Measurements from ENCODE around the gene ZDHHC1. TPM values are rescaled to one million over a fixed set of nuclear protein-coding genes. Genes with fewer than 3 reads are reported as not detected.
A peak's percentile ranks its signal among the peaks of the same experiment; 100 is the strongest.

Gene ZDHHC1
- total and polyA plus RNA-seq, 2 of the 13 experiments (the other 11 are each of a cell fraction or from before 2014, with no cell fraction given) = 0.51 to 1.1 TPM

DNA sequence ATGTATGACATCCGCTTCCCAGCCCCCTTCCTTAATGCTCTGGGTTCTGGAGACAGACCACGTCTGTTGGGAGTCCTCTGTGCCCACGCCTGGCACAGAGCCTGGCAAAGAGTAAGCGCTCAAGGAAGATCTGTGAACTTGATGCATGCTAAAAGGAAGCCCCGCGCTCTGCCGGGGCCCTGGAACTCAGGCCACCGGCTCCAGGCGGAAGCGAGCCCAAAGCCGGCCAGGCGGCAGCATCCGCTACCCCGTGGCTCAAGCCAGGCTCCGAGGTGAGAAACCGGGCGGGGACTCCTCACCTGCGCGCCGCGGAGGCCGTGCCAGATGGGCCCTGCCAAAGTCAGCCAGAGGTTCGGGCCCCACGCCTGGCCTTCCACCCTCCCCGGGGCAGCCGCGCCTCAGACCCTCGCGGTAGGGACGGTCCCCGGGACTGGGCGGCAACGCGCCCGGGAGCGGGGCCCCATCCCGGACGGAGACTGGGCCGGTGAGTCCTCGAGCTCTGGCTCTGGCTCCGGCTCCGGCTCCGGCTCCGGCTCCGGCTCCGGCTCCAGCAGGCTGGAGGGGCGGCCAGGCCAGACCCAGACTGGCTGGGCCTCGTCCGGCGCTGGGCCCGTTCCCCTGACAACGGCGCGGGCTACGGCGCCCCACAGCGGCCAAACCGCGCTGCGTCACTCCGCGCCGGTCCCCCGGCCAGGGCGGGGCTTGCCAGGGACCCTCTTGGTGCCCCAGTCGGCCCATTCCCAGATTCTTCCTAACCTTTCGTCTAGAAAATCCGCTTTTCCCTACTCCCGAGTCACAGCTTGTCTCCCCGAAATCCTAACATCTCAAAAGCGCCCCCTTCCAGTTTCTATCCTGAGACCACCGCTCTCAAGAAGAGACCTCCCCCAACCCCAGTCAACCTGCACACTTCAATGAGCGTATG lies at the start of gene ZDHHC1 (continued):
- TF ChIP-seq, protein P1, sequence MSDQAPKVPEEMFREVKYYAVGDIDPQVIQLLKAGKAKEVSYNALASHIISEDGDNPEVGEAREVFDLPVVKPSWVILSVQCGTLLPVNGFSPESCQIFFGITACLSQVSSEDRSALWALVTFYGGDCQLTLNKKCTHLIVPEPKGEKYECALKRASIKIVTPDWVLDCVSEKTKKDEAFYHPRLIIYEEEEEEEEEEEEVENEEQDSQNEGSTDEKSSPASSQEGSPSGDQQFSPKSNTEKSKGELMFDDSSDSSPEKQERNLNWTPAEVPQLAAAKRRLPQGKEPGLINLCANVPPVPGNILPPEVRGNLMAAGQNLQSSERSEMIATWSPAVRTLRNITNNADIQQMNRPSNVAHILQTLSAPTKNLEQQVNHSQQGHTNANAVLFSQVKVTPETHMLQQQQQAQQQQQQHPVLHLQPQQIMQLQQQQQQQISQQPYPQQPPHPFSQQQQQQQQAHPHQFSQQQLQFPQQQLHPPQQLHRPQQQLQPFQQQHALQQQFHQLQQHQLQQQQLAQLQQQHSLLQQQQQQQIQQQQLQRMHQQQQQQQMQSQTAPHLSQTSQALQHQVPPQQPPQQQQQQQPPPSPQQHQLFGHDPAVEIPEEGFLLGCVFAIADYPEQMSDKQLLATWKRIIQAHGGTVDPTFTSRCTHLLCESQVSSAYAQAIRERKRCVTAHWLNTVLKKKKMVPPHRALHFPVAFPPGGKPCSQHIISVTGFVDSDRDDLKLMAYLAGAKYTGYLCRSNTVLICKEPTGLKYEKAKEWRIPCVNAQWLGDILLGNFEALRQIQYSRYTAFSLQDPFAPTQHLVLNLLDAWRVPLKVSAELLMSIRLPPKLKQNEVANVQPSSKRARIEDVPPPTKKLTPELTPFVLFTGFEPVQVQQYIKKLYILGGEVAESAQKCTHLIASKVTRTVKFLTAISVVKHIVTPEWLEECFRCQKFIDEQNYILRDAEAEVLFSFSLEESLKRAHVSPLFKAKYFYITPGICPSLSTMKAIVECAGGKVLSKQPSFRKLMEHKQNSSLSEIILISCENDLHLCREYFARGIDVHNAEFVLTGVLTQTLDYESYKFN (CRISPR knock-in tag; conservative IDR thresholded peaks at IDR 0.05) = no peak; the same call in 1 of the 2 replicates
- TF ChIP-seq ZNF263 (CRISPR knock-in tag; IDR thresholded peaks at IDR 0.05) (peak; percentile 26), ZNF446 (CRISPR knock-in tag; IDR thresholded peaks at IDR 0.05) (no peak), ZNF510 (CRISPR knock-in tag; IDR thresholded peaks at IDR 0.05; ENCODE audit: low read depth) (peak; percentile 79; the same call in 1 of the 2 replicates), RFXANK (CRISPR knock-in tag; IDR thresholded peaks at IDR 0.05) (no peak), CCDC6 (CRISPR knock-in tag; IDR thresholded peaks at IDR 0.05) (peak; percentile 72; the same call in 1 of the 2 replicates), FOXA3 (CRISPR knock-in tag; IDR thresholded peaks at IDR 0.05) (0 out of 2 replicates have a peak, but pooled peaks have one; percentile 23), ZNF674 (CRISPR knock-in tag; IDR thresholded peaks at IDR 0.05; ENCODE audit: low read depth) (no peak), GTF2F1 (IDR thresholded peaks at IDR 0.05; ENCODE audit: low read length) (no peak), ZSCAN20 (CRISPR knock-in tag; IDR thresholded peaks at IDR 0.05; ENCODE audit: borderline replicate concordance) (peak; percentile 86; the same call in 1 of the 2 replicates), MED1 (CRISPR knock-in tag; IDR thresholded peaks at IDR 0.05) (peak; percentile 30; the same call in 1 of the 2 replicates), ATF7 (IDR thresholded peaks at IDR 0.05) (no peak), ATF7 (CRISPR knock-in tag; IDR thresholded peaks at IDR 0.05) (peak; percentile 28; the same call in 1 of the 2 replicates), RBAK (CRISPR knock-in tag; IDR thresholded peaks at IDR 0.05) (no peak), ZNF230 (CRISPR knock-in tag; IDR thresholded peaks at IDR 0.05) (peak; percentile 65; the same call in 1 of the 2 replicates), RNF2 (conservative IDR thresholded peaks at IDR 0.05; ENCODE audit: low read depth) (no peak; the same call in 1 of the 2 replicates)
- TF ChIP-seq, protein P2, sequence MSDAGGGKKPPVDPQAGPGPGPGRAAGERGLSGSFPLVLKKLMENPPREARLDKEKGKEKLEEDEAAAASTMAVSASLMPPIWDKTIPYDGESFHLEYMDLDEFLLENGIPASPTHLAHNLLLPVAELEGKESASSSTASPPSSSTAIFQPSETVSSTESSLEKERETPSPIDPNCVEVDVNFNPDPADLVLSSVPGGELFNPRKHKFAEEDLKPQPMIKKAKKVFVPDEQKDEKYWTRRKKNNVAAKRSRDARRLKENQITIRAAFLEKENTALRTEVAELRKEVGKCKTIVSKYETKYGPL (CRISPR knock-in tag; IDR thresholded peaks at IDR 0.05) = 0 out of 2 replicates have a peak, but pooled peaks have one; percentile 37
- TF ChIP-seq, protein P3, sequence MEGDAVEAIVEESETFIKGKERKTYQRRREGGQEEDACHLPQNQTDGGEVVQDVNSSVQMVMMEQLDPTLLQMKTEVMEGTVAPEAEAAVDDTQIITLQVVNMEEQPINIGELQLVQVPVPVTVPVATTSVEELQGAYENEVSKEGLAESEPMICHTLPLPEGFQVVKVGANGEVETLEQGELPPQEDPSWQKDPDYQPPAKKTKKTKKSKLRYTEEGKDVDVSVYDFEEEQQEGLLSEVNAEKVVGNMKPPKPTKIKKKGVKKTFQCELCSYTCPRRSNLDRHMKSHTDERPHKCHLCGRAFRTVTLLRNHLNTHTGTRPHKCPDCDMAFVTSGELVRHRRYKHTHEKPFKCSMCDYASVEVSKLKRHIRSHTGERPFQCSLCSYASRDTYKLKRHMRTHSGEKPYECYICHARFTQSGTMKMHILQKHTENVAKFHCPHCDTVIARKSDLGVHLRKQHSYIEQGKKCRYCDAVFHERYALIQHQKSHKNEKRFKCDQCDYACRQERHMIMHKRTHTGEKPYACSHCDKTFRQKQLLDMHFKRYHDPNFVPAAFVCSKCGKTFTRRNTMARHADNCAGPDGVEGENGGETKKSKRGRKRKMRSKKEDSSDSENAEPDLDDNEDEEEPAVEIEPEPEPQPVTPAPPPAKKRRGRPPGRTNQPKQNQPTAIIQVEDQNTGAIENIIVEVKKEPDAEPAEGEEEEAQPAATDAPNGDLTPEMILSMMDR (CRISPR knock-in tag; IDR thresholded peaks at IDR 0.05) = peak; percentile 89
- TF ChIP-seq, protein P4, sequence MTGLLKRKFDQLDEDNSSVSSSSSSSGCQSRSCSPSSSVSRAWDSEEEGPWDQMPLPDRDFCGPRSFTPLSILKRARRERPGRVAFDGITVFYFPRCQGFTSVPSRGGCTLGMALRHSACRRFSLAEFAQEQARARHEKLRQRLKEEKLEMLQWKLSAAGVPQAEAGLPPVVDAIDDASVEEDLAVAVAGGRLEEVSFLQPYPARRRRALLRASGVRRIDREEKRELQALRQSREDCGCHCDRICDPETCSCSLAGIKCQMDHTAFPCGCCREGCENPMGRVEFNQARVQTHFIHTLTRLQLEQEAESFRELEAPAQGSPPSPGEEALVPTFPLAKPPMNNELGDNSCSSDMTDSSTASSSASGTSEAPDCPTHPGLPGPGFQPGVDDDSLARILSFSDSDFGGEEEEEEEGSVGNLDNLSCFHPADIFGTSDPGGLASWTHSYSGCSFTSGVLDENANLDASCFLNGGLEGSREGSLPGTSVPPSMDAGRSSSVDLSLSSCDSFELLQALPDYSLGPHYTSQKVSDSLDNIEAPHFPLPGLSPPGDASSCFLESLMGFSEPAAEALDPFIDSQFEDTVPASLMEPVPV (CRISPR knock-in tag; IDR thresholded peaks at IDR 0.05) = peak; percentile 93

Measured in HepG2 (cell line).